Measurements from ENCODE around the gene CYP1A2.

Gene CYP1A2

GRCh38 chr15:74742422-74742821, 6.2 kb upstream of the CYP1A2 start:
- DNase-seq = no peak

DNA sequence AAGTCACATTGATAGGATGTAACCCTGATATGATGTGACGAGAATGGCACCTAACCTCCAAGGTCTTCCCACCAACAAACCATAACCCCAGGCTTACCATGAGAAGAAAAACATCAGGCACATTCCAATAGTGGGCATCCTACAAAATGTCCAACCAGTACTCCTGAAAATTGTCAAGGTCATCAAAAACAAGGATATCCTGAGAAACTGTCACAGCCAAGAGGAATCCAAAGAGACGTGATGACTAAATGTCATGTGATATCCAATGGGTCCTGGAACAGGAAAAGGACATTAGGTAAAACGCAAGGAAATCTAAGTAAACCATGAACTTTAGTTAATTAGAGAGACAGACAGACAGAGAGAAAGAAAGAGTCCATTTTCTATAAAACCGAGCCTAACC, 2.3 kb upstream of the CYP1A2 start:
- no peak for DNase-seq

DNA sequence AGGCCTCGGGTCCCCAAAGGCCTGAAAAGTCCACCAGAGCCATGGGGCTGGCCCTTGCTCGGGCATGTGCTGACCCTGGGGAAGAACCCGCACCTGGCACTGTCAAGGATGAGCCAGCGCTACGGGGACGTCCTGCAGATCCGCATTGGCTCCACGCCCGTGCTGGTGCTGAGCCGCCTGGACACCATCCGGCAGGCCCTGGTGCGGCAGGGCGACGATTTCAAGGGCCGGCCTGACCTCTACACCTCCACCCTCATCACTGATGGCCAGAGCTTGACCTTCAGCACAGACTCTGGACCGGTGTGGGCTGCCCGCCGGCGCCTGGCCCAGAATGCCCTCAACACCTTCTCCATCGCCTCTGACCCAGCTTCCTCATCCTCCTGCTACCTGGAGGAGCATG, 1.2 kb downstream of the CYP1A2 start:
- no peak for DNase-seq

GRCh38 chr15:74750751-74751150, 2.1 kb downstream of the CYP1A2 start:
- no peak for DNase-seq

GRCh38 chr15:74752011-74752410, 3.4 kb downstream of the CYP1A2 start:
- DNase-seq = no peak

DNA sequence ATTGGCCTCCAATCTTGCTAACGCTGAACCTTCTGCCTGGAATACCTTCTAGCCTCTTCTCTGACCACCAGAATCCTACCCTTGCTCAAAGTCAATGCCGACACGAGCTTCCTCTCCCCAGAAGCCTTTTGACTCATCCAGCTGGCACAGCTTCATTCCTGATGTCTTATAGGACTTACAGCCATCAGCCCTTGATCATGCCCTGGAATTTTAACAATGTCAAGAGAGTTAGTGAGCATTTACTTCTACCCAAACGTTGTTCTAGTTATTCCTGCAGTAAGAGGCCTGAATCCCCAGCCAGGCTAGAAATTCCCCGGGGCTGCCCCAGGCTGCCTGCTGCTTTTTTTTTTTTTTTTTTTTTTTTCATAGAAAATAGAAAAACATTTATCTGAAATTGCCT, 3.9 kb downstream of the CYP1A2 start:
- DNase-seq = no peak

GRCh38 chr15:74754593-74755215, 6.1 kb downstream of the CYP1A2 start:
- no peak for DNase-seq

DNA sequence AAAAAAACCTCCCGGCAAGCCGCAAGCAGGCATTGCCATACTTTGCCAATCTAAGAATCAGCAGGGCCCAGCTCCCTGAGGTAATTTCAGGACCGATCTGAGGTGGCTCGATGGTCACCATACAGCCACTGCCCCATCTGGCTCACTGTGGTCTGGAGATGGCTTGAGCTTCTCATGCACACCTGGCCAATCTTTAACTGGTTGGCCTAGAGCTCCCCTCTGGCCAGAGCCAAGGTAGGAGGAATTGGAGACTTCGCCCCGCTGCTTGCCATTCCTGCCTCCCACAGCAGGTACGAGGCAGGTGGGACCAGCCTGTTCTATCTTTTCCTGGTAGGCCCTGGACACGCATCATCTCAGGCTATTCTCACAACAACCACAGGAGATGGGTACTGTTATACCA, 10.1 kb downstream of the CYP1A2 start:
- no peak for DNase-seq

DNA sequence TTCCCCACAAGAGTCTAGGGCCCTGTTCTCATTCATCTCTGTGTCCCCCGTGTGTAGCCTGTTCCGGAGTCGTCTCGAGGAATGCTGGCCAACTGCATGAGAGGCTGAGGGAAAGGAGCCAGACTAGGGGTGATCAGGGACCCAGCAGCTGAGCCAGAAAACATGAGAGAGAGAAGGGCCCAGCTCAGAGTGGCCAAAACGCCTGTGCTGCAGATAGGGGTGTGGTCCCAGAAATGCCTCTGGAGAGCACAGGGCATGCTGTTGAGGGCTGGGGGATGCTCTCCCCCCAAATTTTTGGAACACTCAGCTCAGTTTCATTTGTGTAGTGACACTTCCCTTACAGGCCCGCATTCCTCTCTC, 14.1 kb downstream of the CYP1A2 start:
- DNase-seq = no peak

DNA sequence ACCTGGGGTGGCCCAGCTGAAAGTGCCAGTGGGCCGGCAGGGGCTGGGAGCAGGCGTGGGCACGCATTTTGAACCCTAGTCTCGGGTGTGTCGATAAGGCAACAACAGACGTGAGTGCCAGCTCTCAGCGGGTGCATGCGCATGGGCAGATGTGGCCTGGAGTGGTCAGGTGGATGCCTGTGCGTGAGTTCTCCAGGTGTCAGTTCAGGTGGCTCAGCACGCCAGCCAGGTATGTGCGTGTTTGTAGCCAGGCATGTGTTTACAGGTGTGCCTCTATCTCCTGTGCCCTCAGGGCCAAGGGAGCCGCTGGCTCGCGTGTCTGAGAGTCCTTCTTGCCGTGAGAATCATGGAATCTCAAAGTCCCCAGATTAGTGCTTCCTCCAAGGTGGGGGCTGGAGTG, 14.8 kb downstream of the CYP1A2 start:
- no peak for DNase-seq

GRCh38 chr15:74767167-74768098, 18.8 kb downstream of the CYP1A2 start:
- no peak for DNase-seq

DNA sequence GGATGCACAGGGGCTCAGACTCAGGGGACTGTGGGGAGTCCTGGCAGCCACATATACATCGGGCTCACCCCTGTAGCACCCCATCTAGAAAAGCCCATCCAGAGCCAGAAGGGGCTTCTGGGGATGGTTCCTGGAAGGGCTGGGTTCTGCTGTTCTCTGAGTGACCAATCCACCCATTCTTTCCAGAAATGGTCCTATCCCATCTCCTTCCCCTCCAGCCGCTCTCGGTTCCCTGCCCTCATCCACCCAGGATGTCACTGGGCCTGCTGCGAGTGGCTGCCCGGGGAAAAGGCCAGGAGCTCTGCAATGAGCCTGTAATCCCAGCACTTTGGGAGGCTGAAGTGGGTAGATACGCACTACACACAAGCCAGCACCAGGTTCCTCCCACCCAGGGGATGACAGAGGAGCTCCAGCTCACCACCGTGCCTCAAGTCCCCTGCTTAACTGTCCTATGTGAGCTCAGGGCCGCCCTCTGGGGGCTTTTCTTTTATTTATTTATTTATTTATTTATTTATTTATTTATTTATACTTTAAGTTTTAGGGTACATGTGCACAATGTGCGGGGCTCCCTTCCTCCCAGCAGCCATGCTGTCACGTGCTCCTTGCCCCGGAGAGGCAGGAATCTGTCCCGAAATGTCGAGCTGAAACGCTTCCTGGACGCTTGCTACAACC, 19.6 kb downstream of the CYP1A2 start:
- no peak for DNase-seq

DNA sequence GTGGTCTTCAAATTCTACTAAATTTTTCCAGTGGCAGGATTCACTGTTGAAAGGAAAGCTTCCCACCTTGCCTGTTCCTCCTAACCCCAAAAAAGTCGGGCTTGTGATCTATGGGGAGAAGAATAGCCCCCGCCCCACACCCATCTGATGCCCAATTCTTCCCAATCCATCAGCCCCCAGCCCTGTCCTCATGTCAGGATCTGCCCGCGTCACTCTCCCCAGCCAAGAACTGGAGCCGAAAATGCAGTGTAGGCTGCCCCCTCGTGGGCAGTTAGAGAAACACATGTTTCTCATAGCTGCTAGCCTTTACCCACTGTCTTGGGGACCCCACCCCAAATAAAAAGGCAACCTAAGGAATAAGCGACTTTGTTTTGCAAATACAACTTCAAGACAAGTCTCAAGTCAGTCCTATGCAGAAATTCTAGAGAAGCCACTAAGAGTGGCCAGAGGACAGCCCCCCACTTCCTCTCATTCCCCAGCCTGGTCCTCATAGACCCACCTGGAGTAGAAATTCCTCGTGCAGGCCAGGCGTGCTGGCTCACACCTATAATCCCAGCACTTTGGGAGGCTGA, 20.2 kb downstream of the CYP1A2 start:
- DNase-seq = peak; percentile 56 to 62

DNA sequence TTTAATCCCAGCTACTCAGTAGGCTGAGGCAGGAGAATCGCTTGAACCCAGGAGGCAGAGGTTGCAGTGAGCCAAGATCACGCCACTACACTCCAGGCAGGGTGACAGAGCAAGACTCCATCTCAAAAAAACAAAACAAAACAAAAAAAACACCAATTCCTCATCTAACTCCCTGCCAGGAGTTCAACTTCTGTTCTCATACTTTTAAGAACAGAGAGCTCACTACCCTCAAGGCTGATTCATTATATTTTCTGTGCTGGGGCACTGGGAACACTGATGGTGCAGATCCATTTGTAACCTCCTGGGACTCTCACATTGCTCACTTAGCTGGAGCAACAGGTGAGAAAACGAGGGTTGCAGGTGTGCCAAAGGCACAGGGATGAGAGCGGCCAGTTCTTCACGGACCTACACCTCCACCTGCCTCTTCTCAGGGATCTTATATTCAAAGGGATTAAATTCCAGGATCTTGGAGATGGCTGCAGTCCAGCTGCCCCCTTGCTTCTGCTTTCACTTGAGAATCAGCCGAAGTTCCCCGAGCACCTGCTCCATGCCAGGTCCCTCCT, 20.9 kb downstream of the CYP1A2 start:
- no peak for DNase-seq

- DNase-seq = no peak
Measured at GRCh38 chr15:74770211-74770903, 21.7 kb downstream of the CYP1A2 start.

GRCh38 chr15:74773329-74773728, 24.7 kb downstream of the CYP1A2 start:
- DNase-seq = no peak

- no peak for DNase-seq
Measured at GRCh38 chr15:74773731-74774252, 25.1 kb downstream of the CYP1A2 start.

DNA sequence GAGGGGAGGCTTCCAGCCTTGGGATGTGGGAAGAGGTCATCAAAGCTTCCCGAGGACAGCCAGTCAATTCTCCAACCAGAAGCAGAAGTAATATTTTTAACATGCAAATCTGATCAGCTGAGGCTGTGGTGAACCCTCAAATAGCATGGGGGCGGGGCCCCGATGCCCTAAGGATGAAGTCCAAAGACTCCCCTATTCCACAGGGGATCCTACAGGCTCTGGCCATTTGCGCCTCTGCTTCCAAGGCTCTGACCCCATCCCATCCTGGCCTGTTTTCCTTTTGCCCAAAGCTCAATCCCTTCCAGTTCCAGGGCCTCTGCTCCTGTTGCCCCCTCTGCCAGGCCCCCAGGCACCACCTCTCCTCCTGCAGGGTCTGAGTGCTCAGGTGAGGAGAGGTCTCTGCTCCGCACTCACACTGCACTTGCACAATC, 26.5 kb downstream of the CYP1A2 start:
- DNase-seq = peak; percentile 47 to 71

- DNase-seq = no peak
Measured at GRCh38 chr15:74775894-74776293, 27.2 kb downstream of the CYP1A2 start.

- DNase-seq = peak; percentile 81 to 82
Measured at GRCh38 chr15:74776821-74777768, 28.4 kb downstream of the CYP1A2 start.
